ENCODE results near the gene RNF152.
A peak's percentile ranks its signal among the peaks of the same experiment; 100 is the strongest.

Gene RNF152

GRCh38 chr18:61893309-61893970 is 633 bp upstream of the RNF152 start (continued):
- TF ChIP-seq, protein P1, sequence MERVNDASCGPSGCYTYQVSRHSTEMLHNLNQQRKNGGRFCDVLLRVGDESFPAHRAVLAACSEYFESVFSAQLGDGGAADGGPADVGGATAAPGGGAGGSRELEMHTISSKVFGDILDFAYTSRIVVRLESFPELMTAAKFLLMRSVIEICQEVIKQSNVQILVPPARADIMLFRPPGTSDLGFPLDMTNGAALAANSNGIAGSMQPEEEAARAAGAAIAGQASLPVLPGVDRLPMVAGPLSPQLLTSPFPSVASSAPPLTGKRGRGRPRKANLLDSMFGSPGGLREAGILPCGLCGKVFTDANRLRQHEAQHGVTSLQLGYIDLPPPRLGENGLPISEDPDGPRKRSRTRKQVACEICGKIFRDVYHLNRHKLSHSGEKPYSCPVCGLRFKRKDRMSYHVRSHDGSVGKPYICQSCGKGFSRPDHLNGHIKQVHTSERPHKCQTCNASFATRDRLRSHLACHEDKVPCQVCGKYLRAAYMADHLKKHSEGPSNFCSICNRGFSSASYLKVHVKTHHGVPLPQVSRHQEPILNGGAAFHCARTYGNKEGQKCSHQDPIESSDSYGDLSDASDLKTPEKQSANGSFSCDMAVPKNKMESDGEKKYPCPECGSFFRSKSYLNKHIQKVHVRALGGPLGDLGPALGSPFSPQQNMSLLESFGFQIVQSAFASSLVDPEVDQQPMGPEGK (tag by site-specific recombination; IDR thresholded peaks at IDR 0.05), result no peak; the same call in none of the 2 replicates
- TF ChIP-seq ZNF610 (tag by site-specific recombination; IDR thresholded peaks at IDR 0.05; ENCODE audit: borderline replicate concordance) (no peak), ZNF792 (tag by site-specific recombination; IDR thresholded peaks at IDR 0.05) (no peak), ZNF707 (tag by site-specific recombination; IDR thresholded peaks at IDR 0.05) (no peak), ZNF549 (tag by site-specific recombination; IDR thresholded peaks at IDR 0.05) (no peak), ZNF214 (tag by site-specific recombination; IDR thresholded peaks at IDR 0.05; ENCODE audit: borderline replicate concordance) (no peak), ZNF157 (tag by site-specific recombination; IDR thresholded peaks at IDR 0.05) (no peak; the same call in 1 of the 2 replicates), ZNF121 (tag by site-specific recombination; IDR thresholded peaks at IDR 0.05) (no peak), BCL6B (tag by site-specific recombination; IDR thresholded peaks at IDR 0.05) (no peak), BCL11A (tag by site-specific recombination; IDR thresholded peaks at IDR 0.05; ENCODE audit: low read depth) (no peak), TCF7L2 (IDR thresholded peaks at IDR 0.05; ENCODE audit: borderline replicate concordance, low read depth, low read length) (no peak), ZNF302 (tag by site-specific recombination; IDR thresholded peaks at IDR 0.05; ENCODE audit: low read depth) (no peak), KLF8 (tag by site-specific recombination; IDR thresholded peaks at IDR 0.05) (peak; percentile 8; the same call in 1 of the 2 replicates), ZNF530 (tag by site-specific recombination; IDR thresholded peaks at IDR 0.05; ENCODE audit: low read depth) (no peak), MZF1 (tag by site-specific recombination; IDR thresholded peaks at IDR 0.05; ENCODE audit: borderline replicate concordance) (no peak), WT1 (tag by site-specific recombination; IDR thresholded peaks at IDR 0.05) (no peak), ZNF830 (tag by site-specific recombination; IDR thresholded peaks at IDR 0.05; ENCODE audit: low read depth) (no peak), ZNF501 (tag by site-specific recombination; IDR thresholded peaks at IDR 0.05) (0 out of 2 replicates have a peak, but pooled peaks have one; percentile 47), ZNF645 (tag by site-specific recombination; IDR thresholded peaks at IDR 0.05) (no peak), ZNF404 (tag by site-specific recombination; IDR thresholded peaks at IDR 0.05) (no peak), ZBTB10 (tag by site-specific recombination; IDR thresholded peaks at IDR 0.05) (peak; percentile 55; the same call in 1 of the 2 replicates), SCRT2 (tag by site-specific recombination; IDR thresholded peaks at IDR 0.05) (no peak), SP2 (tag by site-specific recombination; IDR thresholded peaks at IDR 0.05) (no peak), HOXC10 (CRISPR knock-in tag; IDR thresholded peaks at IDR 0.05) (no peak), HOXA7 (CRISPR knock-in tag; IDR thresholded peaks at IDR 0.05; ENCODE audit: borderline replicate concordance) (no peak)

Measured in HEK293 (cell line).